GM19328 (cell line): ENCODE measurements around the gene FNDC10.
"Not testable (repeated sequence)": the region's sequence is repeated elsewhere in the genome, so short reads cannot be mapped to it uniquely, and the experiment has no call there.

Experiments used
- ATAC-seq: cut with Tn5 transposase; IDR thresholded peaks from one replicate; pipeline ENCODE4 v1.9.1; 2021; ENCODE audit warnings: mild to moderate bottlenecking, moderate library complexity; ENCODE audit not compliant: unreplicated experiment

The FNDC10 gene

GRCh38 chr1:1567891-1568291, 32.0 kb downstream of the FNDC10 start:
- ATAC-seq = no peak

DNA sequence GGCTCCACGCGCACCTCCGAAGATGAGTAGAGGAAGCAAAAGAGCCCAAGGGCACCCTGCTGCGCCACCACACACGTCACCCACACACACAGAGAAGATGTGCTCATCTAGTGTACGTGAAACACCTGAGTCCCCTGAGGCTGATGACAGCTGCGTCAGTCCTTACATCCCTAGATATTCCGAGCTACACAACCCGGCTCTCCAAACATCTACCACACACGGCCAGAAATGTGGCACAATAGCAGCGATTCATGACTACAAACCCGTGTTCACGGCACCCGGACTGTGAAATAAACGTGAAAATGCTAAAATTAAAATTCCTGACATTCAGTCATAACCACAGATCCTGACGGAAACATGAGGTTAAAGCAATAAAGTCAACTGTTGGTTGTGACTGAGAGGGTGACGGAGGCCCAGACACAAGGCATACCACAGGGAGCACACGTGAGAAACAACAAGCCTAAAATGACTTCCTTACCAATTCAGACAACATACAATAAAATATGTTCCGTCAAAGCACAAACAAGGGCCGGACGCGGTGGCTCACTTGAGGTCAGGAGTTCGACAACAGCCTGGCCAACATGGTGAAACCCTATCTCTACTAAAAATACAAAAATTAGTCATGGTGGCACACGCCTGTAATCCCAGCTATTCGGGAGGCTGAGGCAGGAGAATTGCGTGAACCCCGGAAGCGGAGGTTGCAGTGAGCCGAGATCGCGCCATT, 32.6 kb downstream of the FNDC10 start:
- ATAC-seq = no peak

GRCh38 chr1:1565340-1565739, 34.6 kb downstream of the FNDC10 start:
- ATAC-seq = no peak

DNA sequence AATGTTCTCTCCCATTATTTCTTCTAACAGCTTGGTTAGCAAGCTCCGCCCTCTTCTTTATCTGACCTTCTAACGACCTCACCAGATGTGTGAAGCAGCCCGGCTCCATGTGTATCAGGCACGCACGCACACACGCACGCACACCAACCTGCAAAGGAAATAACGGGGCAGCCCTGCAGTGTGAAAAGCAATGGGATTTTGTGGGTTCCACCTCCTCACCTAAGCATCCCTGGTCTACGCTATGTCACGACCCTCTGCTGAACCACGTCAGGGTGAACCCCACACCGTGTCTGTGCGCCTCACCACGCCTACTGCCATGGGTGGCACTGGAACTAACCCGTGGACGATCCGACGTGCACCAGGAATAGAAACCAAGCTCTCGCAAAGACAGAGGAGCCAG, 35.7 kb downstream of the FNDC10 start:
- ATAC-seq = no peak

- ATAC-seq = no peak
Observed at GRCh38 chr1:1563688-1564087, 36.2 kb downstream of the FNDC10 start.

GRCh38 chr1:1562556-1563195, 37.3 kb downstream of the FNDC10 start:
- no peak for ATAC-seq

DNA sequence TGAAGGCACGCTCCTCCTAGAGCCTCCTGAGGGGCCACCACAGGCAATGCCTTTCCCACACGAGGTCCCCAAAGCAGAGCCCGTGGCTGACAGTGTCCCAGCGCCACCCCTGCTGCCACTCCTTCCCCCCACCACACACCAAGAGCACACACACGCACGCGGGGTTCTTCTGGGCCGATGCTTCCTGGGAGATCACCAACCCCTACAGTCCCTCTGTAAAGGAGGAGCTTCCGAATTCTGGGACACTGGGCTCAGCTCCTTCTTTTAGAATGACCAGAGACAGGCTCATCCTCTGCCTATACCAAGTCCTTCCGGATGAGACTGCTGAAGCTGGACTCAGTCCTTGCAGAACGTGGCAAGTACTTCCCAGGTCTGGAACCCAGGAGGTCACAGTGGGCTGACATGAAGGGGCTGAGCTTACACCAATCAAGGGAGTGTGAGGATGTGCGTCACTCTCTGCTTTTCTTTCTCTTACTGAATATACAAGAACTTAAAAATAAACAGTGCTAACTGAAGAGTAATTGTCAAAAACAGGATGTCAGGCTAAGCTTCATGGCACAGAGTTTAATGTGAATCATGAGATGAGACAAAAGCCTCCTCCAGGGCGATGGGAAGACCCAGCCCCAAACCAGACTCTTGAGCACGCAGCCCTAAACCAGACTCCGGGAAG, 38.0 kb downstream of the FNDC10 start:
- no peak for ATAC-seq

DNA sequence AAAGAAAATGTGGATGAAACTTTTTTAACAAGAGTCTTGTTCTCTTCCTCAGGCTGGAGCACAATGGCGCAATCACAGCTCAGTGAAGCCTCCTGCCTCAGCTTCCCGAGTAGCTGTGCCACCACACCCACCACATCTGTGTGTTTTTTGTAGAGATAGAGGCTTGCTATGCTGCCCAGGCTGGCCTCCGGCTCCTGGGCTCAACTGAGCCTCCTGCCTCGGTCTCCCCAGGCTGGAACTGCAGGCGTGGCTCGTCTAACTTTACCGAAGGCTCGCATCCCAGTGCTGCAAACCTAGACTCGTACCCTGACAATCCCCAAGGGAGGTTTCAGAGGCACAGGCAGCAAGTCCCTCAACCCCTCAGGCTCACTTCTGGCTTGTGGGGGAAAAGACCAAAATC, 39.8 kb downstream of the FNDC10 start:
- no peak for ATAC-seq

- no peak for ATAC-seq
Observed at GRCh38 chr1:1559066-1559465, 40.9 kb downstream of the FNDC10 start.

DNA sequence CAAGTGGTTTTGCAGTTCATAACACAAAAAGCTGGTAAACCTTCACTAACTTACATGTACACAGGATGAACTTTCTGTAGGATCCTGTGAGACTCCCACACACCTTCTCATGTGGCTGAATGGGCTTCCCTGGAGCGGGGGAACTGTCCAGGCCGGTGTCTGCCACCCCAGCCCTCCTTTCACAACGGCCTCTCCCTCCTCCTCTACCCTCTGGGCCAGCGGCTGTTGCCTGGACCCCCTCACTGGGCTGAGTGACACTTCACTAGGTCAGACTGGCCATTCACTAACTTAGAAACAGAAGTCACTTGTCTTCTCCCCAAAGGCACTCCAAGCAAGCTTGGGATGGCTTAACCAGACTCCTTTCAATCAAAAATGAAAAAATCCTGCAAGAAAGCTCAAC, 41.3 kb downstream of the FNDC10 start:
- no peak for ATAC-seq

DNA sequence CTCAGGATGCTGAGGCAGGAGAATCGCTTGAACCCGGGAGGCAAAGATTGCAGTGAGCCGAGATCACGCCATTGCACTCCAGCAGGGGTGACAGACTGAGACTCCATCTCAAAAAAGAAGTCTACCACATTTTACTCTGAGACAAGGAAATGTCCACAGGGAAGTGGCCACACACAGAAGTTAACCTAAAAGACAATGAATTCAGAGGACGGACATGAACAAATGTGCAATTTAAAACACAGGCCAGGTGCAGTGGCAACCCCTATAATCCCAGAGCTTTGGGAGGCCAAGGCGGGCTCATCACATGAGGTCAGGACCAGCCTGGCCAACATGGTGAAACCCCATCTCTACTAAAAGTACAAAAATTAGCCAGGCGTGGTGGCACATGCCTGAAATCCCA, 42.2 kb downstream of the FNDC10 start:
- ATAC-seq = not testable (repeated sequence)

DNA sequence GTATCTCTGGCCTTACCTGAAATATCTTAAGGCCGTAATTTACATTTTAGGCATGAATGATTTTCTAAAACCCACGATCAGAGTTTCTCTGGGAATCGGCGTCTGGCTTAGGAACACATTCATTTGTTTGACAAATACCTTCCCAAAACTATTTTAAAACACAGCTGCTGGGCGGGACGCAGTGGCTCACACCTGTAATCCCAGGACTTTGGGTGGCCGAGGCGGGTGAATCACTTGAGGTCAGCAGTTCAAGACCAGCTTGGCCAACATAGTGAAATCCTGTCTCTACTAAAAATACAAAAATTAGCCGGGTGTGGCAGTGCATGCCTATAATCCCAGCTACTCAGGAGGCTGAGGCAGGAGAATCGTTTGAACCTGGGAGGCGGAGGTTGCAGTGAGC, 43.0 kb downstream of the FNDC10 start:
- ATAC-seq = not testable (repeated sequence)

DNA sequence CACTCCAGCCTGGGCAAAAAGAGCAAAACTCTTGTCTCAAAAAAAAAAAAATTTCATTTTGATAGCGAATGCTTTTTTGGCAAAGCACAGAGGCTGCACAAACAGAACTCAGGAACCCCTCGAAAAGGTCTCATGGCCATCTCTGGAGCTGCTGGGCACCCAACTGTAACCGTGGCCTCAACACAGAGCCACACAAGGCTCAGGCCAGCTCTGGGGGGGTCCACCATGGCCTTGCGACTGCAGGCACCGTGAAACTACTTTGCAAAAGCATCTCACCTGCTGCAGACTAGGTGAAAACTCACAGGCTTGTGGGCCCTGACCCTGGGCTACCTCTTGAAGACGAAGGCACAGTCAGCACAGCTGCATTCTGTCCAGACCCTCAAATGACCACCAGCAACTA, 43.4 kb downstream of the FNDC10 start:
- ATAC-seq = no peak

GRCh38 chr1:1554926-1555915, 44.7 kb downstream of the FNDC10 start:
- no peak for ATAC-seq

GRCh38 chr1:1554550-1554925, 45.4 kb downstream of the FNDC10 start:
- no peak for ATAC-seq

- ATAC-seq = no peak
Observed at GRCh38 chr1:1553821-1554494, 46.0 kb downstream of the FNDC10 start.

GRCh38 chr1:1552263-1552639, 47.7 kb downstream of the FNDC10 start:
- ATAC-seq = no peak

- ATAC-seq = no peak
Observed at GRCh38 chr1:1551524-1552262, 48.2 kb downstream of the FNDC10 start.

GRCh38 chr1:1550591-1551432, 49.1 kb downstream of the FNDC10 start:
- ATAC-seq = no peak
